HepG2 (cell line): ENCODE results near the gene VPS37B. TPM values are rescaled to one million over a fixed set of nuclear protein-coding genes. Genes with fewer than 3 reads are reported as not detected.

Experiments
- CEBPB ChIP-seq: IDR thresholded peaks from 2 replicates; pipeline ENCODE4 v1.6.1; 2011; ENCODE audit warnings: low read depth, low read length, improper control_type of control experiment, borderline replicate concordance
- GATAD1 ChIP-seq: IDR thresholded peaks from 2 replicates; pipeline ENCODE4 v1.6.1; 2016; ENCODE audit warnings: missing genetic modification reagents, missing compliant biosample characterization
- HNRNPL ChIP-seq: fragments of 200-400 bp; formaldehyde crosslinking; IDR thresholded peaks from 2 replicates; pipeline ENCODE4 v1.6.1; 2017; ENCODE audit warnings: mild to moderate bottlenecking, low read depth, low read length
- HOXA7 ChIP-seq: sonication (generic); formaldehyde crosslinking; IDR thresholded peaks from 2 replicates; pipeline ENCODE4 v1.8.1; 2022; ENCODE audit warnings: mild to moderate bottlenecking, missing genetic modification reagents, moderate library complexity
- KAT2B ChIP-seq: fragments of 150-350 bp; IDR thresholded peaks from 2 replicates; pipeline ENCODE4 v1.6.1; 2014; ENCODE audit warnings: low read depth, low read length, borderline replicate concordance
- KLF16 ChIP-seq, 2 experiments: sonication (generic) in 1 of 2; formaldehyde crosslinking in 1 of 2; IDR thresholded peaks; 2 replicates each; pipeline versions ENCODE4 v1.6.1 to v1.8.0; 2016 to 2023; ENCODE audit warnings: missing genetic modification reagents in 2 of 2, missing compliant biosample characterization in 1 of 2
- MIXL1 ChIP-seq: IDR thresholded peaks from 2 replicates; pipeline ENCODE4 v1.6.1; 2016
- NFIC ChIP-seq: IDR thresholded peaks from 2 replicates; pipeline ENCODE4 v1.6.1; 2012; ENCODE audit warnings: mild to moderate bottlenecking, low read length, inconsistent platforms
- POLR2AphosphoS5 ChIP-seq: IDR thresholded peaks from 2 replicates; pipeline ENCODE4 v1.6.1; 2012; ENCODE audit warnings: low read depth, low read length
- RFX1 ChIP-seq: fragments of 450-650 bp; IDR thresholded peaks from 2 replicates; pipeline ENCODE4 v1.6.1; 2017
- RFX3 ChIP-seq: IDR thresholded peaks from 2 replicates; pipeline ENCODE4 v1.6.1; 2016; ENCODE audit warnings: missing biosample characterization, missing genetic modification reagents
- RORA ChIP-seq: sonication (generic); formaldehyde crosslinking; IDR thresholded peaks from 2 replicates; pipeline ENCODE4 v1.5.0; 2020; ENCODE audit warnings: mild to moderate bottlenecking, missing genetic modification reagents, moderate library complexity
- SMAD9 ChIP-seq: sonication (generic); formaldehyde crosslinking; IDR thresholded peaks from 2 replicates; pipeline ENCODE4 v1.5.1; 2020; ENCODE audit warnings: mild to moderate bottlenecking, missing genetic modification reagents
- SP2 ChIP-seq: sonication (generic); formaldehyde crosslinking; IDR thresholded peaks from 2 replicates; pipeline ENCODE4 v1.5.1; 2020; ENCODE audit warnings: mild to moderate bottlenecking, missing genetic modification reagents
- TCF7 ChIP-seq: sonication (generic); IDR thresholded peaks from 2 replicates; pipeline ENCODE4 v1.6.1; 2016; ENCODE audit warnings: antibody characterized with exemption, low read depth
- TGIF2 ChIP-seq: IDR thresholded peaks from 2 replicates; pipeline ENCODE4 v1.6.1; 2016; ENCODE audit warnings: control low read depth, missing compliant biosample characterization
- TMF1 ChIP-seq: sonication (generic); formaldehyde crosslinking; IDR thresholded peaks from 2 replicates; pipeline ENCODE4 v1.8.1; 2022; ENCODE audit warnings: low read depth, missing genetic modification reagents
- ZBTB38 ChIP-seq: sonication (generic); formaldehyde crosslinking; IDR thresholded peaks from 2 replicates; pipeline ENCODE4 v1.5.1; 2020; ENCODE audit warnings: mild to moderate bottlenecking, missing genetic modification reagents
- ZFX ChIP-seq: sonication (generic); formaldehyde crosslinking; IDR thresholded peaks from 2 replicates; pipeline ENCODE4 v1.4.0; 2020; ENCODE audit warnings: mild to moderate bottlenecking, low read depth, missing genetic modification reagents, moderate library complexity
- ZHX2 ChIP-seq, 2 experiments: sonication (generic) in 1 of 2; formaldehyde crosslinking in 1 of 2; IDR thresholded peaks; 2 replicates each; pipeline versions ENCODE4 v1.6.1 to v1.9.0; 2014 to 2022; ENCODE audit warnings: antibody characterized with exemption in 1 of 2, borderline replicate concordance in 1 of 2, inconsistent platforms in 1 of 2, low read depth in 1 of 2, missing genetic modification reagents in 1 of 2
- ZKSCAN1 ChIP-seq: fragments of 150-350 bp; IDR thresholded peaks from 2 replicates; pipeline ENCODE4 v1.6.1; 2014; ENCODE audit warnings: low read length
- ZNF281 ChIP-seq: sonication (generic); formaldehyde crosslinking; IDR thresholded peaks from 2 replicates; pipeline ENCODE4 v1.4.0; 2020; ENCODE audit warnings: missing genetic modification reagents, borderline replicate concordance
- ZNF44 ChIP-seq: sonication (generic); formaldehyde crosslinking; IDR thresholded peaks from 2 replicates; pipeline ENCODE4 v1.5.1; 2020; ENCODE audit warnings: mild to moderate bottlenecking, missing genetic modification reagents
- ZNF580 ChIP-seq: IDR thresholded peaks from 2 replicates; pipeline ENCODE4 v1.6.1; 2016; ENCODE audit warnings: low read depth, borderline replicate concordance
- ZNF720 ChIP-seq: sonication (generic); formaldehyde crosslinking; IDR thresholded peaks from 2 replicates; pipeline ENCODE4 v1.4.0; 2020; ENCODE audit warnings: missing genetic modification reagents
- polyA plus RNA-seq, 8 experiments: library from polyadenylated mRNA; depleted of rRNA in 3 of 8; stranded (reverse) in 7 of 8; unstranded in 1 of 8; fragments of >200 nt; fragmentation: Illumina TruSeq in 4 of 8; extraction: Trizol in 4 of 8; gene quantifications; 2 replicates each; pipeline versions ENCODE4 v1.2.1 to v1.2.3, GENCODE V29; 2011 to 2016; ENCODE audit warnings: low read depth in 4 of 8, missing spikeins in 1 of 8, mixed read lengths in 1 of 8; ENCODE audit not compliant: insufficient read depth in 1 of 8
- total RNA-seq, 5 experiments: library from RNA; depleted of rRNA; stranded (reverse); fragments of >200 nt; fragmentation: Illumina TruSeq; extraction: Trizol; gene quantifications; 2 replicates each; pipeline ENCODE4 v1.2.3, GENCODE V29; 2016; ENCODE audit warnings: low read depth in 1 of 5

The VPS37B gene
- total and polyA plus RNA-seq, 2 of the 13 experiments (the other 11 are each of a cell fraction or from before 2014, with no cell fraction given) = 4.6 to 5.3 TPM

- TF ChIP-seq ZNF281 (no peak), ZBTB38 (CRISPR knock-in tag) (no peak), ZKSCAN1 (no peak), MIXL1 (CRISPR knock-in tag) (no peak), RFX3 (CRISPR knock-in tag) (peak; percentile 37; the same call in 1 of the 2 replicates), TCF7 (no peak), KLF16 (CRISPR knock-in tag; IDR thresholded peaks at IDR 0.05) (no peak), HOXA7 (CRISPR knock-in tag) (no peak), TMF1 (CRISPR knock-in tag) (no peak), NFIC (no peak), ZNF44 (no peak), RORA (no peak), ZNF580 (no peak), KAT2B (no peak), HNRNPL (no peak), POLR2AphosphoS5 (no peak), CEBPB (peak; percentile 37; the same call in 1 of the 2 replicates), ZHX2 (IDR thresholded peaks at IDR 0.05; ENCODE audit: low read depth) (no peak), ZHX2 (CRISPR knock-in tag; IDR thresholded peaks at IDR 0.05; ENCODE audit: borderline replicate concordance) (no peak), RFX1 (peak; percentile 71), SP2 (CRISPR knock-in tag) (no peak), ZFX (CRISPR knock-in tag) (peak; percentile 29; the same call in 1 of the 2 replicates), ZNF720 (CRISPR knock-in tag) (no peak), TGIF2 (CRISPR knock-in tag) (no peak), SMAD9 (CRISPR knock-in tag) (no peak), GATAD1 (no peak)
Measured at GRCh38 chr12:122888232-122888752, 7.6 kb downstream of the VPS37B start (continued).
